ENCODE measurements around the gene CA5B. TPM values are rescaled to one million over a fixed set of nuclear protein-coding genes. Genes with fewer than 3 reads are reported as not detected.
A peak's percentile ranks its signal among the peaks of the same experiment; 100 is the strongest.
"Not testable (repeated sequence)": the region's sequence is repeated elsewhere in the genome, so short reads cannot be mapped to it uniquely, and the experiment has no call there.

CA5B gene
- total RNA-seq, 4 donors from 2014 or later, result 4.2 to 8.2 (median 6.0) TPM

DNA sequence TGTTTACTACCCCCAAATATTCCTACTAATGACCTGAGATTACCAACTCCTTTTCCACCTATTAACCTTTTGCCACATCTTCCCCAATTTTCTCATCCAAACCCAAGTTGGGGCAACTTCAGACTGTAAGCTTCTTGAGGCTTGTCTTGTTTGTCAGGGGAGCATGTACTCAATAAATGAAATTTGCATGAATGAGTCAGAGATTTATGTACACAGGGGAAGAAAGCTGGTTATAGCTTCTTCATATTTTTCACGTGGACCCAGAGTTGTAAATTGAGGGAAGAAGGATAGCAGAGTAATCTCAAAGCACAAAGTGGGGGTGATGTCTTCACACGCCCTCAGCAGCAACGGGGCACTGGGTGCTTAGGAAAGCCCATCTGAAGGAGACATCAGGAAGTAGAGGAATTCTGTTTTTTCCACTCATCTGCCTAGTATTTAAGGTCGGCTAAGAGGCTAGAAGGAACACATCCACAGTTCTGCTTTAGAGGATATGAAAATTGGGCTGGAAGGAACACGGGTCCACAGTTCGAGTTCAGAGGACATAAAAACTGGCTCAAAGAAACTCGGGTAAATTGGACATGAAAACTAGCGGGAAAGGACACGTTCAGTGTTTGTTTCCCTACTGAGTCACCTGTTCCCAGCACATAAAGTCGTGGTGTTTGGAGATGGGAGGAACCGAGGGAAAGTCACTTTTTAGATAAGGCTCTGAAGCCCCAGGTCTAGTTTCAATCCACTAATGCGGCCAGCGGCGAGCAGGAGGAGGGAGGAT is 696 bp upstream of the CA5B start:
- intact Hi-C loops (cut with DNase I), result no loop called here
- Histone ChIP-seq H3K27me3 (no peaks in the 10 kb centered on the region), H3K27ac (replicated peaks in 1 of 4) (peak overlapping the region in 3 of 4 donors; percentile 28 to 41 (median 40)), H3K9me3 (no peaks in the 10 kb centered on the region), H3K4me3 (peak overlapping the region; percentile 52 to 68 (median 56)), H3K4me1 (peaks cover 0 to 22% (median 9%) of the 10 kb centered on the region in 4 donors), H3K36me3 (no peaks in the 10 kb centered on the region)
- no peak for DNase-seq (ENCODE audit: extremely low spot score)
- TF ChIP-seq POLR2A (IDR thresholded peaks at IDR 0.05; ENCODE audit: low read depth) (no peak), POLR2AphosphoS5 (IDR thresholded peaks at IDR 0.05) (peak in 1 of 2 donors; percentile 4)
- 27% methylated on average over 14 of the region's 14 CpGs for WGBS

DNA sequence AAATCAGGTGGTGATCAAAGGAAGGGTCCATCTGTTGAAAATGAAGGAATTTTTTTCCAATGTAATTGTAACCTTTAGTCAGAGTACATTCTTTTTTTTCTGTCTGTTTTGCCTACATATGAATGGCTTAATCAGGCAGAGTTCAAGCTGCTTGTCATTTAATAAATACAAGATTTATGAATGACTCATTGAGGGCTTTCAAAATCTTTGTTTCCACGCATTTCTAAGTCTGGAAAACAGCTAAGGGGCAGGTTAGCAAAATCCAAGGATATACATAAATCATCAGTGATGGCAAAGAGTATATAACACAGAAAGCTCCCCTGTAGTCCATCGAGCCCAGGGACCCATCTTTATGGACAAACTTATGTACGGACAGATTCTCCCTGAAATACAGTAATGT is 1.8 kb downstream of the CA5B start:
- no peak for DNase-seq (ENCODE audit: extremely low spot score)
- H3K4me3 ChIP-seq, result no peak overlapping the region
- 88% methylated on average over 3 of the region's 3 CpGs for WGBS
- TF ChIP-seq POLR2A (IDR thresholded peaks at IDR 0.05; ENCODE audit: low read depth), result no peak
- TF ChIP-seq POLR2AphosphoS5 (IDR thresholded peaks at IDR 0.05), result no peak
- TF ChIP-seq, protein P1, sequence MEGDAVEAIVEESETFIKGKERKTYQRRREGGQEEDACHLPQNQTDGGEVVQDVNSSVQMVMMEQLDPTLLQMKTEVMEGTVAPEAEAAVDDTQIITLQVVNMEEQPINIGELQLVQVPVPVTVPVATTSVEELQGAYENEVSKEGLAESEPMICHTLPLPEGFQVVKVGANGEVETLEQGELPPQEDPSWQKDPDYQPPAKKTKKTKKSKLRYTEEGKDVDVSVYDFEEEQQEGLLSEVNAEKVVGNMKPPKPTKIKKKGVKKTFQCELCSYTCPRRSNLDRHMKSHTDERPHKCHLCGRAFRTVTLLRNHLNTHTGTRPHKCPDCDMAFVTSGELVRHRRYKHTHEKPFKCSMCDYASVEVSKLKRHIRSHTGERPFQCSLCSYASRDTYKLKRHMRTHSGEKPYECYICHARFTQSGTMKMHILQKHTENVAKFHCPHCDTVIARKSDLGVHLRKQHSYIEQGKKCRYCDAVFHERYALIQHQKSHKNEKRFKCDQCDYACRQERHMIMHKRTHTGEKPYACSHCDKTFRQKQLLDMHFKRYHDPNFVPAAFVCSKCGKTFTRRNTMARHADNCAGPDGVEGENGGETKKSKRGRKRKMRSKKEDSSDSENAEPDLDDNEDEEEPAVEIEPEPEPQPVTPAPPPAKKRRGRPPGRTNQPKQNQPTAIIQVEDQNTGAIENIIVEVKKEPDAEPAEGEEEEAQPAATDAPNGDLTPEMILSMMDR (IDR thresholded peaks at IDR 0.05), result no peak
- no peak for TF ChIP-seq EP300 (IDR thresholded peaks at IDR 0.05)
- H3K27ac ChIP-seq (replicated peaks in 1 of 4), result no peak overlapping the region
- H3K9me3 ChIP-seq, result no peaks in the 10 kb centered on the region
- peaks cover 0 to 22% (median 9%) of the 10 kb centered on the region in 4 donors for H3K4me1 ChIP-seq
- intact Hi-C loops (cut with DNase I), result no loop called here
- H3K36me3 ChIP-seq, result no peaks in the 10 kb centered on the region
- no peaks in the 10 kb centered on the region for H3K27me3 ChIP-seq

DNA sequence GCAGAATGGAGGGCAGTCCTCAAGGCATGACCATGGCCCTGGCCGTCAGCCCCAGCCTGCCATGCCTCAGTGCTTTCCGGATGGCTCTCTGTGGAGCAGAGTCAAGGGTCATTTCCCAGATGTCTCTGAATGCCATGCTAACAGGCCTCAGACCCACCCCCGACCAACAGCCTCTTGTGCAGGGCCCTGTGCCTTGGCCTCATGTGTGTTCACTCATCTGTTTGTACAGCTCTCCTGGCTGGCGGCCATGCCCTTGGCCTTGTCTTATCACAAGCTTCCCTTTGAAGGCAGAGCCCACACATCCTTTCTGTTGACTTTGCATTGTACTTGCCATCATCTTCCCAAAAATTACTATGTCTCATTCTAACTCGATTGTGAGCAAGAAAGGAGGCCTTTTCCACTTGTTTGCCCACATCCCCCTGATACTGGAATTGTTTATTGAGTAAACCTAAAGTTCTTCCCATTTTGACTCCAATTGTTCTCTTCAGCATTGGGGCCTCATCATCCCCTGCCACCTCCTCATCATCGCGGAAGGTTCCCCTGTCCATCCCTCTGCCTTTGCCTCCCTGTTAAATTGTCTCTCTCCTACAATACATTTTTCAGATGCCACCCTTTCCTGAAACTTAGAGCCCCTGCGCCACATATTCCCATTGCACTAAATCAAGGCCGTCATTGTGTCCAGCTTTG is 6.3 kb downstream of the CA5B start:
- no peak overlapping the region for H3K27ac ChIP-seq (replicated peaks in 1 of 4)
- H3K4me1 ChIP-seq, result peaks cover 0 to 5% (median under 1%) of the 10 kb centered on the region in 4 donors
- intact Hi-C loops (cut with DNase I), result no loop called here
- WGBS, result 92% methylated on average over 9 of the region's 9 CpGs
- TF ChIP-seq EP300 (IDR thresholded peaks at IDR 0.05), result no peak
- TF ChIP-seq POLR2A (IDR thresholded peaks at IDR 0.05; ENCODE audit: low read depth), result no peak
- no peak for TF ChIP-seq POLR2AphosphoS5 (IDR thresholded peaks at IDR 0.05)
- TF ChIP-seq, protein P1 (IDR thresholded peaks at IDR 0.05), result no peak
- H3K9me3 ChIP-seq, result no peaks in the 10 kb centered on the region
- no peaks in the 10 kb centered on the region for H3K27me3 ChIP-seq
- H3K36me3 ChIP-seq, result no peaks in the 10 kb centered on the region
- DNase-seq (ENCODE audit: extremely low spot score), result no peak
- no peak overlapping the region for H3K4me3 ChIP-seq

DNA sequence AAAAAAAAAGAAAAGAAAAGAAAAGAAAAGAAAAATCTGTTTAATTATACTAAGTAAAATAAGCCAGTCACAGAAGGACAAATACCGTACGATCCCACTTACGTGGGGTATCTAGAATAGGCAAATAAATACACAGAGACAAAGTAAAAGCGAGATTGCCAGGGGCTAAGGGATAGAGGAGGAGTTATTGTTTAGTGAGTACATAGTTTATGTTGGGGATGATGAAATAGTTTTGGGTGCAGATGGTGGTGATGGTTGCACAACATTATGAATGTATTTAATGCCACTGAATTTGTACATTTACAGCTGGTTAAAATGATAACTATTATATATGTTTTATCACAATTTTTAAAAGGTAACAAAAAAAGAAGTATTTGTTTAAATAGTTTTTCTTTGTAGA is 7.1 kb downstream of the CA5B start:
- TF ChIP-seq, protein P1 (IDR thresholded peaks at IDR 0.05), result no peak
- no peak for TF ChIP-seq EP300 (IDR thresholded peaks at IDR 0.05)
- no peak for TF ChIP-seq POLR2A (IDR thresholded peaks at IDR 0.05; ENCODE audit: low read depth)
- TF ChIP-seq POLR2AphosphoS5 (IDR thresholded peaks at IDR 0.05), result no peak
- no peaks in the 10 kb centered on the region for H3K9me3 ChIP-seq
- H3K4me3 ChIP-seq, result no peak overlapping the region
- no peaks in the 10 kb centered on the region for H3K27me3 ChIP-seq
- no peaks in the 10 kb centered on the region for H3K36me3 ChIP-seq
- DNase-seq (ENCODE audit: extremely low spot score), result no peak
- H3K27ac ChIP-seq (replicated peaks in 1 of 4), result no peak overlapping the region
- 88% methylated on average over 4 of the region's 4 CpGs for WGBS
- peaks cover 5 to 13% (median 9%) of the 10 kb centered on the region in 4 donors for H3K4me1 ChIP-seq
- intact Hi-C loops (cut with DNase I), result no loop called here

DNA sequence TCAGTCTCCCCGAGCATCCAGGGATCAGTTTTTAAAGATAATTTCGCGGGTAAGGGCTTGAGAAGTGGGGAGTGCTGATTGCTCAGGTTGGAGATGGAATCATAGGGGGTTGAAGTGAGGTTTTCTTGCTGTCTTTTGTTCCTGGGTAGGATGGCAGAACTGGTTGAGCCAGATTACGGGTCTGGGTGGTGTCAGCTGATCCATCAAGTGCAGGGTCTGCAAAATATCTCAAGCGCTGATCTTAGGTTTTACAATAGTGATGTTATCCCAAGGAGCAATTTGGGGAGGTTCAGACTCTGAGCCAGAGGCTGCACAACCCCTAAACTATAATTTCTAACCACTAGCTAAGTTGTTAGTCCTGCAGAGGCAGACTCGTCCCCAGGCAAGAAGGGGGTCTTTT is 8.6 kb downstream of the CA5B start:
- H3K9me3 ChIP-seq; intact Hi-C loops (cut with DNase I); DNase-seq (ENCODE audit: extremely low spot score); H3K4me3 ChIP-seq; H3K27me3 ChIP-seq; H3K36me3 ChIP-seq; H3K27ac ChIP-seq (replicated peaks in 1 of 4): not testable (repeated sequence)
- H3K4me1 ChIP-seq, result peaks cover 12 to 28% (median 24%) of the 10 kb centered on the region in 4 donors
- 95% methylated on average over 6 of the region's 6 CpGs for WGBS
